22Rv1 (cell line): ENCODE data around the gene CERS5.

Source experiments
- H3K27ac ChIP-seq: fragments of 450-650 bp; 2 replicates; pipeline ENCODE4 v1.5.1; 2017
- CTCF ChIP-seq: fragments of 450-650 bp; IDR thresholded peaks from 2 replicates; pipeline ENCODE4 v1.5.1; 2017; ENCODE audit warnings: mild to moderate bottlenecking
- ZFX ChIP-seq: fragments of 450-650 bp; IDR thresholded peaks from 2 replicates; pipeline ENCODE4 v1.6.1; 2017; ENCODE audit warnings: antibody characterized with exemption, borderline replicate concordance

Gene CERS5

GRCh38 chr12:50079771-50080170 is 87.4 kb downstream of the CERS5 start:
- TF ChIP-seq CTCF (no peak), ZFX (no peak)
- H3K27ac ChIP-seq = no peak overlapping the region
